Measurements from ENCODE around the gene AFAP1. TPM values are rescaled to one million over a fixed set of nuclear protein-coding genes. Genes with fewer than 3 reads are reported as not detected.

Gene AFAP1
- total RNA-seq, 1 experiment from 2014 or later = 42.1 TPM

DNA sequence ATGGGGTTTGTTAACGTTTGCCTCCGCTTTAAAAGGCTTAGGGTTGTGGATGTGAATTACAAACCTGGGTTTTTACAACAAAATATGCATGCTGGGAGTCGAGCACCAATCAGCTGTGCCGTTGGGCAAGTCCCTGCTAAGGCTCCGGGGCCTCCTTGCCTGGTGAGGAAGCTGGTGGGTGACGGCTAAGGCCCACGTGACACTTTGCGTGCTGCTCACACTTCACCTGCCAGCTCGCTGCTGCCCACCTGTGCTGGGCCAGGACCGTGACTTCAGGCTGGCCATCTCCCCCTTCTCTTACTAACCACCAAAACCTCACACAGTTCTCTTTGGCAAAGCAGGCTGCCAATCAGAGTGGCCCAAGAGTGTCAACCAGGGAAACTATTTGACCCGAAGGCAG is 178.3 kb downstream of the AFAP1 start:
- Histone ChIP-seq H3K36me3 (ENCODE audit: low read depth, low read length) (peaks cover 26% of the 10 kb centered on the region; the same call in 1 of the 2 replicates), H4K20me1 (ENCODE audit: low read length) (no peaks in the 10 kb centered on the region), H3K9ac (ENCODE audit: low read length) (no peak overlapping the region), H3K9me3 (ENCODE audit: low read length) (no peaks in the 10 kb centered on the region), H3K27me3 (ENCODE audit: low read length) (no peaks in the 10 kb centered on the region), H3K4me2 (ENCODE audit: low read length) (no peak overlapping the region), H3K27ac (ENCODE audit: low read length) (no peak overlapping the region), H3K4me3 (ENCODE audit: low read length) (no peak overlapping the region), H3K79me2 (ENCODE audit: low read length) (no peaks in the 10 kb centered on the region), H3K4me1 (ENCODE audit: insufficient read depth, low read length) (no peaks in the 10 kb centered on the region), H3F3A (ENCODE audit: low read length, unreplicated experiment) (no peaks in the 10 kb centered on the region), H3K9me2 (replicated peaks; ENCODE audit: low read length) (no peaks in the 10 kb centered on the region), H2AFZ (ENCODE audit: low read length) (no peak overlapping the region)
- TF ChIP-seq EZH2 (IDR thresholded peaks at IDR 0.05; ENCODE audit: low read length, unreplicated experiment) (no peak), EZH2phosphoT487 (IDR thresholded peaks at IDR 0.05; ENCODE audit: borderline replicate concordance, low read length) (no peak)
- TF ChIP-seq, protein P1, sequence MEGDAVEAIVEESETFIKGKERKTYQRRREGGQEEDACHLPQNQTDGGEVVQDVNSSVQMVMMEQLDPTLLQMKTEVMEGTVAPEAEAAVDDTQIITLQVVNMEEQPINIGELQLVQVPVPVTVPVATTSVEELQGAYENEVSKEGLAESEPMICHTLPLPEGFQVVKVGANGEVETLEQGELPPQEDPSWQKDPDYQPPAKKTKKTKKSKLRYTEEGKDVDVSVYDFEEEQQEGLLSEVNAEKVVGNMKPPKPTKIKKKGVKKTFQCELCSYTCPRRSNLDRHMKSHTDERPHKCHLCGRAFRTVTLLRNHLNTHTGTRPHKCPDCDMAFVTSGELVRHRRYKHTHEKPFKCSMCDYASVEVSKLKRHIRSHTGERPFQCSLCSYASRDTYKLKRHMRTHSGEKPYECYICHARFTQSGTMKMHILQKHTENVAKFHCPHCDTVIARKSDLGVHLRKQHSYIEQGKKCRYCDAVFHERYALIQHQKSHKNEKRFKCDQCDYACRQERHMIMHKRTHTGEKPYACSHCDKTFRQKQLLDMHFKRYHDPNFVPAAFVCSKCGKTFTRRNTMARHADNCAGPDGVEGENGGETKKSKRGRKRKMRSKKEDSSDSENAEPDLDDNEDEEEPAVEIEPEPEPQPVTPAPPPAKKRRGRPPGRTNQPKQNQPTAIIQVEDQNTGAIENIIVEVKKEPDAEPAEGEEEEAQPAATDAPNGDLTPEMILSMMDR (conservative IDR thresholded peaks at IDR 0.05; ENCODE audit: low read depth, low read length) = no peak
- no TSS peak for BruUV-seq (replicated peaks)
- intact Hi-C loops (cut with micrococcal nuclease) = no loop called here
- POLR2A ChIA-PET (ENCODE audit: unreplicated experiment) = no interaction called here
- ATAC-seq = no peak
- no peak for DNase-seq
- CTCF ChIA-PET = no interaction called here

DNA sequence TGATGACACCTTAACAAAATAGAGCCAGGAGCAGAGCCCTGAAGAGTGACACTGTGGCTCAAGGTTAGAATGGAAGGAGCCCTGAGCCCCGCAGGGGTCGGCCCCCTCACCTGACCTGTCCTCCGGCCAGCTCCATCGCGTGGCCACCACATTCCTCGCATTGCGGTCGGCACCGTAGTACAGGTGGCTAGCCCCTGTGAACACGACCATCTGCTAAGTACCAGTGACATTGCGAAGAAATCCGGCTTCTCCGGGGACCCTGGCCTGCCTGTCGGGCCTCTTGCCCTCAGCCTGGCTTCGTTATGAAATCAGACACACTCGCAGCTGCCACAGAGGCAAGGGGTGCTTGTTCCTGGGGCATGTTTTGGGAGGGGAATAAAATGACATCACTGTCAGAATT is 179.0 kb downstream of the AFAP1 start:
- peaks cover 26% of the 10 kb centered on the region; the same call in 1 of the 2 replicates for H3K36me3 ChIP-seq (ENCODE audit: low read depth, low read length)
- H3K4me3 ChIP-seq (ENCODE audit: low read length) = no peak overlapping the region
- intact Hi-C loops (cut with micrococcal nuclease) = no loop called here
- ChIA-PET POLR2A (ENCODE audit: unreplicated experiment) (no interaction called here), CTCF (no interaction called here)
- no peak for DNase-seq
- no peaks in the 10 kb centered on the region for H3K79me2 ChIP-seq (ENCODE audit: low read length)
- no peaks in the 10 kb centered on the region for H3K9me3 ChIP-seq (ENCODE audit: low read length)
- H3K9me2 ChIP-seq (replicated peaks; ENCODE audit: low read length) = no peaks in the 10 kb centered on the region
- TF ChIP-seq, protein P1 (conservative IDR thresholded peaks at IDR 0.05; ENCODE audit: low read depth, low read length) = no peak
- no peak for TF ChIP-seq EZH2 (IDR thresholded peaks at IDR 0.05; ENCODE audit: low read length, unreplicated experiment)
- no peaks in the 10 kb centered on the region for H3K4me1 ChIP-seq (ENCODE audit: insufficient read depth, low read length)
- H3K9ac ChIP-seq (ENCODE audit: low read length) = no peak overlapping the region
- no peak overlapping the region for H3K27ac ChIP-seq (ENCODE audit: low read length)
- no TSS peak for BruUV-seq (replicated peaks)
- H4K20me1 ChIP-seq (ENCODE audit: low read length) = no peaks in the 10 kb centered on the region
- no peaks in the 10 kb centered on the region for H3K27me3 ChIP-seq (ENCODE audit: low read length)
- H2AFZ ChIP-seq (ENCODE audit: low read length) = no peak overlapping the region
- ATAC-seq = no peak
- H3F3A ChIP-seq (ENCODE audit: low read length, unreplicated experiment) = no peaks in the 10 kb centered on the region
- H3K4me2 ChIP-seq (ENCODE audit: low read length) = no peak overlapping the region

DNA sequence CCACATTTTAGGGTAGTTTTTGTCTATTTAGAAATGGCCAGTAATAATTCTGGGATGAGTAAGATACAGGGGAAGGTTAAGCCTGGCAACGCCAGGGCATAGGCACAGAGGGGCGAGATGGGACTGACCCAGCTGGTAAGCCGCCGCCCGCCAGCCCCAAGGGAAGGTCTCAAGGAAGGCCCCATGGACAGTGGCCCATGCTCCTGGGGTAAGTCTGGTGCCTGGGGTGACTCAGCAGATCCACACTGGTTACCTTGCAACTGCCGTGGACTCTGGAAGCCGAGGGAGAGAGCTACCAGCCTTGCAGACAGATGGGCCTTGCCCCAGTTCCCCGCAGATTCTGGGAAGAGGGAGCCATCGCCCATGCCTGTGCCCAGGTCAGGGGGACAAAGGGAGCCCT is 179.4 kb downstream of the AFAP1 start:
- Histone ChIP-seq H3K9me2 (replicated peaks; ENCODE audit: low read length) (no peaks in the 10 kb centered on the region), H2AFZ (ENCODE audit: low read length) (no peak overlapping the region), H3K27ac (ENCODE audit: low read length) (no peak overlapping the region), H3K27me3 (ENCODE audit: low read length) (no peaks in the 10 kb centered on the region), H3K4me2 (ENCODE audit: low read length) (no peak overlapping the region), H4K20me1 (ENCODE audit: low read length) (no peaks in the 10 kb centered on the region), H3F3A (ENCODE audit: low read length, unreplicated experiment) (no peaks in the 10 kb centered on the region), H3K79me2 (ENCODE audit: low read length) (no peaks in the 10 kb centered on the region), H3K9me3 (ENCODE audit: low read length) (no peaks in the 10 kb centered on the region), H3K4me1 (ENCODE audit: insufficient read depth, low read length) (no peaks in the 10 kb centered on the region), H3K4me3 (ENCODE audit: low read length) (no peak overlapping the region), H3K36me3 (ENCODE audit: low read depth, low read length) (peaks cover 23% of the 10 kb centered on the region; the same call in 1 of the 2 replicates), H3K9ac (ENCODE audit: low read length) (no peak overlapping the region)
- no TSS peak for BruUV-seq (replicated peaks)
- intact Hi-C loops (cut with micrococcal nuclease) = no loop called here
- DNase-seq = no peak
- no peak for ATAC-seq
- CTCF ChIA-PET = no interaction called here
- TF ChIP-seq, protein P1 (conservative IDR thresholded peaks at IDR 0.05; ENCODE audit: low read depth, low read length) = no peak
- TF ChIP-seq EZH2 (IDR thresholded peaks at IDR 0.05; ENCODE audit: low read length, unreplicated experiment) = no peak
- TF ChIP-seq EZH2phosphoT487 (IDR thresholded peaks at IDR 0.05; ENCODE audit: borderline replicate concordance, low read length) = no peak
- POLR2A ChIA-PET (ENCODE audit: unreplicated experiment) = no interaction called here
